Lower lobe of right lung (tissue), 2 donors: Measurements from ENCODE around the gene C1R. TPM values are rescaled to one million over a fixed set of nuclear protein-coding genes. Genes with fewer than 3 reads are reported as not detected.

Experiments used
- ATAC-seq, 2 donors: fragments of 200-7000 bp; cut with Tn5 transposase; one replicate each; pipeline ENCODE4 v1.9.1; 2020 to 2022; ENCODE audit warnings: mild to moderate bottlenecking in 2 of 2, moderate library complexity in 2 of 2
- DNase-seq: peaks from one replicate; pipeline ENCODE4 v3.0.0-alpha.2; 2020
- H3K27ac ChIP-seq: fragments of 200-600 bp; one replicate; pipeline ENCODE4 v1.8.0; 2022
- H3K27me3 ChIP-seq: fragments of 200-600 bp; one replicate; pipeline ENCODE4 v1.8.0; 2022; ENCODE audit warnings: low read depth
- H3K36me3 ChIP-seq: fragments of 200-600 bp; one replicate; pipeline ENCODE4 v1.8.0; 2022; ENCODE audit warnings: mild to moderate bottlenecking
- H3K4me1 ChIP-seq: fragments of 200-600 bp; one replicate; pipeline ENCODE4 v1.8.0; 2022
- H3K4me3 ChIP-seq: fragments of 200-600 bp; one replicate; pipeline ENCODE4 v1.8.0; 2022; ENCODE audit warnings: mild to moderate bottlenecking
- H3K9me3 ChIP-seq: fragments of 200-600 bp; one replicate; pipeline ENCODE4 v1.8.0; 2022
- CTCF ChIP-seq: fragments of 200-600 bp; IDR thresholded peaks from one replicate; pipeline ENCODE4 v1.8.0; 2022; ENCODE audit warnings: antibody characterized with exemption, mild to moderate bottlenecking
- intact Hi-C: fragments of 100-400 bp; cut with DNase I; formaldehyde crosslinking; loops from one replicate; pipeline ENCODE4 v1.11.0; 2022
- total RNA-seq: library from RNA; stranded (reverse); fragmentation: NEBNext Ultra II Directional; extraction: Animal tissue kit (Norgen Biotek cat#: 25700); gene quantifications from one replicate; pipeline ENCODE4 v1.2.1, GENCODE V29; 2021
- donor health status: DM: no; HTN: yes; CAD: no; lungs with severe emphysema.

The C1R gene
- total RNA-seq, 1 donor from 2014 or later: 373 TPM

DNA sequence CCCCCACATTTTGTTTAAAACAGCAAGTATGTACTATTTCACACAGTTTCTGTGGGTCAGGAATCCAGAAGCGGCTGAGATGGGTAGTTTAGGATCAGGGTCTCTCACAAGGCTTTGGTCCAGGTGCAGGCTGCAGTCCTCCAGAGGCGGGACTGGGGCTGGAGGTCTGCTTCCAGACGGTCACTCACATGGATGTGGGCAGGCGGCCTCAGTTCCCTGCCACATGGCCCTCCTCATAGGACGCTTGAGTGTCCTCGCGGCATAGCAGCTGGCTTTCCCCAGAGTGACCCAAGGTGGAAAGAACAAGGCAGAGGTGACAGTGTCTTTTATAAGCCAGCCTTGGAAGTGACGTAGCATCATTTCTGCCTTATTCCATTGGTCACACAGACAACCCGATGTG is 24.7 kb upstream of the C1R start:
- ATAC-seq: no peak
- no peaks in the 10 kb centered on the region for H3K27me3 ChIP-seq
- no peaks in the 10 kb centered on the region for H3K9me3 ChIP-seq
- H3K4me1 ChIP-seq: peaks cover 10% of the 10 kb centered on the region
- H3K36me3 ChIP-seq: peaks cover 20% of the 10 kb centered on the region
- intact Hi-C loops: no loop called here
- TF ChIP-seq CTCF: no peak
- H3K4me3 ChIP-seq: no peak overlapping the region
- DNase-seq: no peak
- no peak overlapping the region for H3K27ac ChIP-seq

- H3K36me3 ChIP-seq: peaks cover 20% of the 10 kb centered on the region
- no peak overlapping the region for H3K27ac ChIP-seq
- ATAC-seq: no peak
- no peaks in the 10 kb centered on the region for H3K9me3 ChIP-seq
- no peak for DNase-seq
- intact Hi-C loops: no loop called here
- H3K27me3 ChIP-seq: no peaks in the 10 kb centered on the region
- no peak overlapping the region for H3K4me3 ChIP-seq
- peaks cover 10% of the 10 kb centered on the region for H3K4me1 ChIP-seq
- no peak for TF ChIP-seq CTCF
Observed at GRCh38 chr12:7116196-7116595, 24.0 kb upstream of the C1R start.

- ATAC-seq (no peak), DNase-seq (no peak)
- H3K9me3 ChIP-seq: no peaks in the 10 kb centered on the region
- H3K27me3 ChIP-seq: no peaks in the 10 kb centered on the region
- no peak overlapping the region for H3K4me3 ChIP-seq
- intact Hi-C loops: no loop called here
- H3K4me1 ChIP-seq: peaks cover 12% of the 10 kb centered on the region
- H3K27ac ChIP-seq: no peak overlapping the region
- no peak for TF ChIP-seq CTCF
- H3K36me3 ChIP-seq: peaks cover 20% of the 10 kb centered on the region
Observed at GRCh38 chr12:7114851-7115250, 22.6 kb upstream of the C1R start.

GRCh38 chr12:7114008-7114407 is 21.8 kb upstream of the C1R start:
- intact Hi-C loops: no loop called here
- H3K9me3 ChIP-seq: no peaks in the 10 kb centered on the region
- H3K27me3 ChIP-seq: no peaks in the 10 kb centered on the region
- H3K4me1 ChIP-seq: peaks cover 19% of the 10 kb centered on the region
- DNase-seq (no peak), ATAC-seq (no peak)
- peaks cover 20% of the 10 kb centered on the region for H3K36me3 ChIP-seq
- TF ChIP-seq CTCF: no peak
- no peak overlapping the region for H3K4me3 ChIP-seq
- no peak overlapping the region for H3K27ac ChIP-seq

GRCh38 chr12:7113389-7113871 is 21.2 kb upstream of the C1R start:
- Histone ChIP-seq H3K4me3 (no peak overlapping the region), H3K9me3 (no peaks in the 10 kb centered on the region), H3K27me3 (no peaks in the 10 kb centered on the region), H3K4me1 (peaks cover 19% of the 10 kb centered on the region), H3K27ac (no peak overlapping the region), H3K36me3 (peaks cover 20% of the 10 kb centered on the region)
- intact Hi-C loops: no loop called here
- DNase-seq: no peak
- peak in 1 of 2 donors; percentile 38 for ATAC-seq
- TF ChIP-seq CTCF: peak; percentile 93

DNA sequence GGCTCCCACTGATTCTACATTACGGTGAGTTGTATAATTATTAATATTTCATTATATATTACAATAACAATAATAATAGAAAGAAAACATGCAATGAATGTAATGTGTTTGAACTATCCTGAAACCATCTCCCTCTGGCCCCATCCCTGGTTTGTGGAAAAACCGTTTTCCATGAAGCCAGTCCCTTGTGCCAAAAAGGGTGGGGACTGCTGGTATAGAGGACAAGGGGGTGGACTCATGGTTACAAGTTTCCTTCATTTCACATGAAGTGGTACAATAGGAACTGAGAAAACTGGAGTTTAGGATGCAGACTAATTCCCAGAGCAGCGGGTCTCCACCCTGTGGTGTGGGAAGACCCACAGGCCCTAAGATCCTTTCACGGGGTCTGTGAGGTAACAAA is 19.8 kb upstream of the C1R start:
- Histone ChIP-seq H3K9me3 (no peaks in the 10 kb centered on the region), H3K27ac (no peak overlapping the region), H3K4me1 (peaks cover 31% of the 10 kb centered on the region), H3K36me3 (peaks cover 13% of the 10 kb centered on the region), H3K27me3 (no peaks in the 10 kb centered on the region), H3K4me3 (no peak overlapping the region)
- ATAC-seq (no peak), DNase-seq (no peak)
- no peak for TF ChIP-seq CTCF
- intact Hi-C loops: no loop called here
